GM12875 (cell line): ENCODE results near the gene CCDC182.

Experiments
- H3K4me3 ChIP-seq: one replicate; pipeline ENCODE4 v1.5.1; 2011; ENCODE audit warnings: low read depth, low read length, control low read depth
- TF ChIP-seq, protein P1 (sequence below): IDR thresholded peaks from 2 replicates; pipeline ENCODE4 v1.5.1; 2011; ENCODE audit warnings: low read depth, mild to moderate bottlenecking, control low read depth, inconsistent platforms, low read length, moderate library complexity, borderline replicate concordance; ENCODE audit not compliant: insufficient read depth

Gene CCDC182

GRCh38 chr17:57707892-57708291 is 37.2 kb downstream of the CCDC182 start:
- TF ChIP-seq, protein P1, sequence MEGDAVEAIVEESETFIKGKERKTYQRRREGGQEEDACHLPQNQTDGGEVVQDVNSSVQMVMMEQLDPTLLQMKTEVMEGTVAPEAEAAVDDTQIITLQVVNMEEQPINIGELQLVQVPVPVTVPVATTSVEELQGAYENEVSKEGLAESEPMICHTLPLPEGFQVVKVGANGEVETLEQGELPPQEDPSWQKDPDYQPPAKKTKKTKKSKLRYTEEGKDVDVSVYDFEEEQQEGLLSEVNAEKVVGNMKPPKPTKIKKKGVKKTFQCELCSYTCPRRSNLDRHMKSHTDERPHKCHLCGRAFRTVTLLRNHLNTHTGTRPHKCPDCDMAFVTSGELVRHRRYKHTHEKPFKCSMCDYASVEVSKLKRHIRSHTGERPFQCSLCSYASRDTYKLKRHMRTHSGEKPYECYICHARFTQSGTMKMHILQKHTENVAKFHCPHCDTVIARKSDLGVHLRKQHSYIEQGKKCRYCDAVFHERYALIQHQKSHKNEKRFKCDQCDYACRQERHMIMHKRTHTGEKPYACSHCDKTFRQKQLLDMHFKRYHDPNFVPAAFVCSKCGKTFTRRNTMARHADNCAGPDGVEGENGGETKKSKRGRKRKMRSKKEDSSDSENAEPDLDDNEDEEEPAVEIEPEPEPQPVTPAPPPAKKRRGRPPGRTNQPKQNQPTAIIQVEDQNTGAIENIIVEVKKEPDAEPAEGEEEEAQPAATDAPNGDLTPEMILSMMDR = no peak
- no peak overlapping the region for H3K4me3 ChIP-seq

DNA sequence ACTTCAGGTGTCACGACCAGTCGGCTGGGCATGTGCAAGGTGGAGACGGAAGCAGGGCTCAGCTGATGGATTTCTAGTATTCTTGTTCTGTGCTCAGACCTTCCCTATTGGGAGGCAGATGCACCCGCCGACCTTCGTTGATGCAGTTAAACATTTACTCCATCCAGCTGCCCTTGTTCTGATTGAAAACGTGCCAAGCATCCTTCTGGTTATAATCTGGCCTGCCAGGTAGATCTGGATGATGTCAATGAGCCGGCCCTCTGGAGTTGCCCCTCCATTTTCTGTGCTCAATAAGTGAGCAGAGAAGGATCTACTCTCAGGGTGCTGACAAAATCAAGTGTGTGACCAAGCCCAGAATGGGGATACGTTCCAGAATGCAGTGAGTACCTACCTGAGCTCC is 38.3 kb downstream of the CCDC182 start:
- no peak overlapping the region for H3K4me3 ChIP-seq
- TF ChIP-seq, protein P1 = no peak

DNA sequence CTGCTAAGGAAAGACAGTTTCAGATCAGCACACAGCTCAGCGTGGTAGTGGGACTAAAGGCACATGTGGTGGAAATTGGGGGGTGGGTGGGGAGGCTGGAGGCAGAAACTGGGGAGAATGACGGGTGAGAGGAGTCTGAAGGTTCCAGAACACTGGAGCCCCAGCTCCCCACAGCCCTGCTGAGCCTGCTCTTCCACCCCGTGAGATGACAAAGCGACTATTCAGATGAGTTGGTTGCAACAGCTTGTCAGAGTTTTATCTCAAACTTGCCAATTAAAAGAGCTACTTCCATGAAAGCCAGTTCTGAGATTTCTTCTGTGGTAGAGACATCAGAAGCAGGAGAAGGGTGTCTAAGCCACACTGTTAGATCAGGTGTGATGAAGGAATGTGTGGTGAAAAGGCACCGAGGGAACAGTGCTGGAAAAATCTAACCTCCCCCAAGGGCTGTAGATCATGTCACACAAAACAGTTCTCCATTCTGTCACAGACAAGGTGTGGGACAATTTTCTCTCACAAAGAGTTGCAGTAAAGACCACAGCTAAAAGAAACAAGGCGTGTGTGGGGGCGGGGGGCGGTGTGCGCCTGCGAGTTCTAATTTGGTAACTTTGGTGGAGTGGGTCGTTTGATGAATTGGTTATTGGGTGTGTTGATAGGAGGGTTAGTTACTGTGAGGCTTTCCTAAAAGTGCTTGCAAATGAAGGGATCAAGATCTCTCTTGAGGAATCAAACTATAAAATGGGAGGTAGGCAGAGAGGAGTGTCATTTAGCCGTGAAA is 39.0 kb downstream of the CCDC182 start:
- TF ChIP-seq, protein P1 = no peak
- H3K4me3 ChIP-seq = no peak overlapping the region

- no peak overlapping the region for H3K4me3 ChIP-seq
- TF ChIP-seq, protein P1 = no peak
Observed at GRCh38 chr17:57704448-57704847, 40.7 kb downstream of the CCDC182 start.

GRCh38 chr17:57703273-57703672 is 41.8 kb downstream of the CCDC182 start:
- TF ChIP-seq, protein P1 = no peak
- no peak overlapping the region for H3K4me3 ChIP-seq

DNA sequence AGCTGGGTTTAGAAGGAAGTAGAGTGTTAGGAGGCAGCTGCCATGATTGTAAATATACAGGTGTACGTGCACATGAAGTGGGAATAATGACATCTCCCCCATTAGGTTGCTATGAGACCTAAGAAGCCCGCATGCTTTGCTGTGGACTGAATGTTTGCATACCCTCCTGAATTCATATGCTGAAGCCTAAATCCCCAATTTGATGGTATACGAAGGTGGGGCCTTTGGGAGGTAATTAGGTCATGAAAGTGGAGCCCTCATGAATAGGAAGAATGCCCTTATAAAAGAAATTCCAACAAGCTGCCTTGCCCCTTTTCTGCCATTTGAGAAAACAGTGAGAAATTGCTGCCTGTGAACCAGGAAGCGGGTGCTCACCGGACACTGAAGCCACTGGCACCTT is 44.0 kb downstream of the CCDC182 start:
- TF ChIP-seq, protein P1 = no peak
- no peak overlapping the region for H3K4me3 ChIP-seq

DNA sequence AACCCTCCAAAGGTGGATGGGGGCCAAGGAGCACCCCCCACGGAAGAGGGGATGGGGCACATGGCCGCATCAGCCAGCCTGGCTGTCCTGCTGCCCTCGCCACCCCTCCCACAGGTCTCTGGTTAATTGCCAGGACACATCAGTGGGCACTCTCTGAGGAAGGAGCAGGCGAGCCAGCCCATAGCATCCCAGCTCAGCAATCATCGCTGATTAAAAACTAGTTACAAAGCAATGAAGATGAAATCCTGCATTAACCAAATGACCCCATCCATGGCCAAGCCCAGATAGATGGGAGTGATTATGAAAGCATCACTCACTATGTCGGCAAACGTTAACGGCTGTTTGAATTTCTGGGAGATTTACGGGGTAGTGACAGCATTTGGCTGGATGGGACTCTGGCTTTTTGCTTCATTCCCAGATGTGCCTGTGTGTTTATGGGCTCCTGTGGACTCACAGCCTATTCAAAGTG is 45.3 kb downstream of the CCDC182 start:
- no peak overlapping the region for H3K4me3 ChIP-seq
- TF ChIP-seq, protein P1 = no peak
